Measurements from ENCODE around the gene ASPG.

The ASPG gene

GRCh38 chr14:104106471-104106991, 21.0 kb downstream of the ASPG start:
- DNase-seq = no peak

GRCh38 chr14:104107101-104107581, 21.6 kb downstream of the ASPG start:
- DNase-seq = no peak

- DNase-seq = no peak
These were observed 22.4 kb downstream of the ASPG start for GRCh38 chr14:104107611-104108569.

- no peak for DNase-seq
These were observed 23.4 kb downstream of the ASPG start for GRCh38 chr14:104108570-104109541.

- no peak for DNase-seq
These were observed 24.3 kb downstream of the ASPG start for GRCh38 chr14:104109731-104110361.

- DNase-seq = no peak
These were observed 25.1 kb downstream of the ASPG start for GRCh38 chr14:104110491-104111209.

- no peak for DNase-seq
These were observed 26.0 kb downstream of the ASPG start for GRCh38 chr14:104111301-104112112.

- no peak for DNase-seq
These were observed 26.6 kb downstream of the ASPG start for GRCh38 chr14:104112113-104112505.

- DNase-seq = no peak
These were observed 27.4 kb downstream of the ASPG start for GRCh38 chr14:104112609-104113571.

GRCh38 chr14:104113631-104114420, 28.3 kb downstream of the ASPG start:
- no peak for DNase-seq

- DNase-seq = no peak
These were observed 29.1 kb downstream of the ASPG start for GRCh38 chr14:104114421-104115130.

- DNase-seq = no peak
These were observed 29.7 kb downstream of the ASPG start for GRCh38 chr14:104115131-104115600.

GRCh38 chr14:104115691-104116287, 30.3 kb downstream of the ASPG start:
- DNase-seq = no peak

GRCh38 chr14:104116288-104116755, 30.8 kb downstream of the ASPG start:
- no peak for DNase-seq

GRCh38 chr14:104116756-104117340, 31.3 kb downstream of the ASPG start:
- no peak for DNase-seq

GRCh38 chr14:104117341-104118005, 32.0 kb downstream of the ASPG start:
- DNase-seq = no peak
